ENCODE results near the gene COLQ.

DNA sequence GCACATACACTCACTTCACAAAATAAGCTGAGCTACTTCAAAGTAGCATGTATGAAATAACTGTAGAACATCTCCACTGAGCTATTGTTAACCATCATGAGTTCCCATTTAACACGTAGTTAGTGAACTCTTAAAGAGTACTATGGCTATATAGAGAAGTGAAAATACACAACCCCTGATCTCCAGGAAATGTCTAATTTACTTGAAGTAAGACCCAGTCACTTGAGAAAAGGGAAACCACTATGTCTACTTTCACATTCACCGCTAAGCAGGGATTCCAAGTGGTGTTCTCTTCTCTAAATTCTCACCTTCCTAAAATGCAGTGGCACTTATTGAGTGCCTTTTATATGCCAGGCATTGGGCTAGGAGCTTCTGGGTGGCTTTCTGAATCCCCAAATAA lies 35.0 kb upstream of the COLQ start:
- TF ChIP-seq POLR2A (IDR thresholded peaks at IDR 0.05; ENCODE audit: low read length) (no peak), GATA1 (IDR thresholded peaks at IDR 0.05; ENCODE audit: low read depth, low read length) (no peak)
